Activated T-cell treated with anti-CD3 and anti-CD28 coated beads, Interleukin-2, amount 50 U/mL, for 4 hours (primary cell): ENCODE measurements around the gene FBXO31. TPM values are rescaled to one million over a fixed set of nuclear protein-coding genes. Genes with fewer than 3 reads are reported as not detected.

Experiments
- ATAC-seq, 2 donors: fragments of 200-7000 bp; cut with Tn5 transposase; one replicate each; pipeline ENCODE4 v1.10.0; 2021
- DNase-seq: peaks from one replicate; pipeline ENCODE4 v3.0.0-alpha.2; 2020
- H3K27me3 Mint-ChIP-seq: one replicate; pipeline ENCODE4 v1.8.0; 2021; ENCODE audit warnings: low read depth, mixed read lengths
- H3K36me3 Mint-ChIP-seq: one replicate; pipeline ENCODE4 v1.8.0; 2022; ENCODE audit warnings: mixed read lengths; ENCODE audit not compliant: insufficient read depth
- H3K4me1 Mint-ChIP-seq: one replicate; pipeline ENCODE4 v1.8.0; 2021; ENCODE audit warnings: low read depth, mixed read lengths
- H3K4me3 Mint-ChIP-seq: one replicate; pipeline ENCODE4 v1.8.0; 2021; ENCODE audit warnings: mild to moderate bottlenecking, moderate library complexity, mixed read lengths
- H3K9me3 Mint-ChIP-seq: one replicate; pipeline ENCODE4 v1.8.0; 2021; ENCODE audit warnings: mixed read lengths
- total RNA-seq, 3 donors: library from RNA; stranded (reverse); gene quantifications; one replicate each; pipeline ENCODE4 v1.2.1, GENCODE V29; 2021

Gene FBXO31
- 10 to 100 TPM; 53.0 to 58.1 (median 55.5) TPM for total RNA-seq

- Mint-ChIP-seq H3K4me1 (peaks cover 57% of the 10 kb centered on the region), H3K4me3 (peak within 1 kb of the TSS; percentile 89), H3K9me3 (no peaks in the 10 kb centered on the region), H3K27me3 (peaks cover 2% of the 10 kb centered on the region), H3K36me3 (no peaks in the 10 kb centered on the region)
- peak; percentile 93 for DNase-seq
- peak; percentile 73 to 77 for ATAC-seq
Observed at GRCh38 chr16:87383505-87384161, at the start of gene FBXO31. FBXO31 (minus strand) TSS chr16:87383776; CDS start chr16:87383744, 32 bp downstream.

- DNase-seq (no peak), ATAC-seq (no peak)
- Mint-ChIP-seq H3K4me1 (peaks cover 18% of the 10 kb centered on the region), H3K27me3 (no peaks in the 10 kb centered on the region), H3K4me3 (no peak overlapping the region), H3K36me3 (peaks cover 13% of the 10 kb centered on the region), H3K9me3 (no peaks in the 10 kb centered on the region)
Observed at GRCh38 chr16:87432330-87432915, 48.8 kb upstream of the FBXO31 start.

GRCh38 chr16:87431926-87432325 lies 48.4 kb upstream of the FBXO31 start:
- Mint-ChIP-seq H3K4me1 (peaks cover 16% of the 10 kb centered on the region), H3K4me3 (no peak overlapping the region), H3K9me3 (no peaks in the 10 kb centered on the region), H3K27me3 (no peaks in the 10 kb centered on the region), H3K36me3 (peaks cover 13% of the 10 kb centered on the region)
- ATAC-seq (no peak), DNase-seq (no peak)

- no peaks in the 10 kb centered on the region for H3K27me3 Mint-ChIP-seq
- DNase-seq, result no peak
Observed at GRCh38 chr16:87426423-87427215, 43.0 kb upstream of the FBXO31 start.

GRCh38 chr16:87425941-87426340 lies 42.4 kb upstream of the FBXO31 start:
- DNase-seq (no peak), ATAC-seq (no peak)
- H3K4me3 Mint-ChIP-seq, result no peak overlapping the region

More at GRCh38 chr16:87426423-87427215, 43.0 kb upstream of the FBXO31 start:
- Mint-ChIP-seq H3K36me3 (peaks cover 32% of the 10 kb centered on the region), H3K4me1 (no peaks in the 10 kb centered on the region), H3K9me3 (no peaks in the 10 kb centered on the region), H3K4me3 (no peak overlapping the region)
- ATAC-seq, result no peak

GRCh38 chr16:87424266-87424665 lies 40.7 kb upstream of the FBXO31 start:
- H3K4me1 Mint-ChIP-seq, result no peaks in the 10 kb centered on the region
- H3K9me3 Mint-ChIP-seq, result no peaks in the 10 kb centered on the region
- H3K27me3 Mint-ChIP-seq, result no peaks in the 10 kb centered on the region
- H3K36me3 Mint-ChIP-seq, result peaks cover 30% of the 10 kb centered on the region
- H3K4me3 Mint-ChIP-seq, result no peak overlapping the region
- ATAC-seq (no peak), DNase-seq (no peak)

More at GRCh38 chr16:87425941-87426340, 42.4 kb upstream of the FBXO31 start:
- Mint-ChIP-seq H3K9me3 (no peaks in the 10 kb centered on the region), H3K36me3 (peaks cover 34% of the 10 kb centered on the region), H3K4me1 (no peaks in the 10 kb centered on the region), H3K27me3 (no peaks in the 10 kb centered on the region)

GRCh38 chr16:87423429-87423828 lies 39.9 kb upstream of the FBXO31 start:
- Mint-ChIP-seq H3K36me3 (peaks cover 26% of the 10 kb centered on the region), H3K27me3 (no peaks in the 10 kb centered on the region), H3K4me3 (no peak overlapping the region), H3K4me1 (no peaks in the 10 kb centered on the region), H3K9me3 (no peaks in the 10 kb centered on the region)
- ATAC-seq (no peak), DNase-seq (no peak)

- Mint-ChIP-seq H3K36me3 (peaks cover 26% of the 10 kb centered on the region), H3K9me3 (no peaks in the 10 kb centered on the region), H3K4me1 (no peaks in the 10 kb centered on the region), H3K27me3 (no peaks in the 10 kb centered on the region), H3K4me3 (no peak overlapping the region)
- no peak for ATAC-seq
- DNase-seq, result no peak
Observed at GRCh38 chr16:87422106-87422505, 38.5 kb upstream of the FBXO31 start.

GRCh38 chr16:87421003-87421912 lies 37.7 kb upstream of the FBXO31 start:
- DNase-seq (no peak), ATAC-seq (no peak)
- peaks cover 26% of the 10 kb centered on the region for H3K36me3 Mint-ChIP-seq
- no peak overlapping the region for H3K4me3 Mint-ChIP-seq
- H3K27me3 Mint-ChIP-seq, result no peaks in the 10 kb centered on the region
- no peaks in the 10 kb centered on the region for H3K4me1 Mint-ChIP-seq
- no peaks in the 10 kb centered on the region for H3K9me3 Mint-ChIP-seq

GRCh38 chr16:87420026-87421002 lies 36.7 kb upstream of the FBXO31 start:
- H3K9me3 Mint-ChIP-seq, result no peaks in the 10 kb centered on the region
- H3K36me3 Mint-ChIP-seq, result peaks cover 29% of the 10 kb centered on the region
- no peaks in the 10 kb centered on the region for H3K4me1 Mint-ChIP-seq
- no peak for DNase-seq
- H3K27me3 Mint-ChIP-seq, result no peaks in the 10 kb centered on the region
- no peak for ATAC-seq
- H3K4me3 Mint-ChIP-seq, result no peak overlapping the region

- H3K27me3 Mint-ChIP-seq, result no peaks in the 10 kb centered on the region
- H3K9me3 Mint-ChIP-seq, result no peaks in the 10 kb centered on the region
- peaks cover 24% of the 10 kb centered on the region for H3K36me3 Mint-ChIP-seq
Observed at GRCh38 chr16:87418644-87419043, 35.1 kb upstream of the FBXO31 start.

GRCh38 chr16:87418216-87418615 lies 34.6 kb upstream of the FBXO31 start:
- H3K9me3 Mint-ChIP-seq, result no peaks in the 10 kb centered on the region
- H3K4me1 Mint-ChIP-seq, result no peaks in the 10 kb centered on the region
- no peak overlapping the region for H3K4me3 Mint-ChIP-seq
- no peak for ATAC-seq
- H3K27me3 Mint-ChIP-seq, result no peaks in the 10 kb centered on the region
- H3K36me3 Mint-ChIP-seq, result peaks cover 28% of the 10 kb centered on the region
- DNase-seq, result no peak

More at GRCh38 chr16:87418644-87419043, 35.1 kb upstream of the FBXO31 start:
- no peak overlapping the region for H3K4me3 Mint-ChIP-seq
- no peaks in the 10 kb centered on the region for H3K4me1 Mint-ChIP-seq
- ATAC-seq, result no peak
- DNase-seq, result no peak

- no peak overlapping the region for H3K4me3 Mint-ChIP-seq
- H3K27me3 Mint-ChIP-seq, result no peaks in the 10 kb centered on the region
- ATAC-seq (no peak), DNase-seq (no peak)
- no peaks in the 10 kb centered on the region for H3K4me1 Mint-ChIP-seq
- no peaks in the 10 kb centered on the region for H3K9me3 Mint-ChIP-seq
- H3K36me3 Mint-ChIP-seq, result peaks cover 26% of the 10 kb centered on the region
Observed at GRCh38 chr16:87417528-87417910, 33.9 kb upstream of the FBXO31 start.
